PC-3 (cell line): ENCODE measurements around the gene MSX1. TPM values are rescaled to one million over a fixed set of nuclear protein-coding genes. Genes with fewer than 3 reads are reported as not detected.

Source experiments
- ATAC-seq: fragments of 200-7000 bp; cut with Tn5 transposase; 2 replicates; pipeline ENCODE4 v1.9.1; 2020; ENCODE audit warnings: mild to moderate bottlenecking, moderate library complexity
- BruUV-seq: library from RNA; stranded (reverse); fragments of 400-500 nt; replicated peaks from 2 replicates; lab custom pipeline; 2021; lab: Mats Ljungman, UMichigan
- CTCF ChIA-PET: fragments of 300-600 bp; sonication (Branson Sonifier 250); formaldehyde crosslinking; loops from one replicate; lab custom pipeline; 2022; ENCODE audit warnings: antibody characterized with exemption; lab: Charles Lee
- POLR2A ChIA-PET: fragments of 300-600 bp; sonication (Branson Sonifier 250); formaldehyde crosslinking; loops from one replicate; lab custom pipeline; 2022; ENCODE audit warnings: antibody characterized with exemption; ENCODE audit not compliant: unreplicated experiment; lab: Charles Lee
- DNase-seq: peaks from one replicate; pipeline ENCODE4 v3.0.0-alpha.2; 2015
- H2AFZ ChIP-seq: fragments of 300-600 bp; sonication (generic); 2 replicates; pipeline ENCODE4 v1.6.0; 2016; ENCODE audit warnings: antibody characterized with exemption, low read length
- H3F3A ChIP-seq: fragments of 300-600 bp; sonication (generic); one replicate; pipeline ENCODE4 v1.6.0; 2017; ENCODE audit warnings: antibody characterized with exemption, low read length, control low read depth, mild to moderate bottlenecking; ENCODE audit not compliant: unreplicated experiment
- H3K27ac ChIP-seq: fragments of 300-600 bp; sonication (generic); 2 replicates; pipeline ENCODE4 v1.5.1; 2016; ENCODE audit warnings: mild to moderate bottlenecking, low read length
- H3K27me3 ChIP-seq: fragments of 300-600 bp; sonication (generic); 2 replicates; pipeline ENCODE4 v1.6.1; 2016; ENCODE audit warnings: low read length, mixed read lengths
- H3K36me3 ChIP-seq: fragments of 300-600 bp; sonication (generic); 2 replicates; pipeline ENCODE4 v1.6.1; 2016; ENCODE audit warnings: low read depth, mixed run types, low read length, mixed read lengths
- H3K4me1 ChIP-seq: fragments of 300-600 bp; sonication (generic); 2 replicates; pipeline ENCODE4 v1.5.1; 2016; ENCODE audit warnings: low read length; ENCODE audit not compliant: insufficient read depth
- H3K4me2 ChIP-seq: fragments of 300-600 bp; sonication (generic); 2 replicates; pipeline ENCODE4 v1.6.0; 2016; ENCODE audit warnings: low read length
- H3K4me3 ChIP-seq: fragments of 300-600 bp; sonication (generic); 2 replicates; pipeline ENCODE4 v1.5.1; 2016; ENCODE audit warnings: mild to moderate bottlenecking, low read length, mixed read lengths
- H3K79me2 ChIP-seq: fragments of 300-600 bp; sonication (generic); 2 replicates; pipeline ENCODE4 v1.6.1; 2017; ENCODE audit warnings: low read length, mixed read lengths
- H3K9ac ChIP-seq: fragments of 300-600 bp; sonication (generic); 2 replicates; pipeline ENCODE4 v1.6.0; 2016; ENCODE audit warnings: mild to moderate bottlenecking, low read length
- H3K9me2 ChIP-seq: fragments of 300-600 bp; sonication (generic); replicated peaks from 2 replicates; pipeline ENCODE4 v1.6.1; 2016; ENCODE audit warnings: mixed run types, low read length, mixed read lengths
- H3K9me3 ChIP-seq: fragments of 300-600 bp; sonication (generic); 2 replicates; pipeline ENCODE4 v1.6.1; 2016; ENCODE audit warnings: low read length, mixed read lengths
- H4K20me1 ChIP-seq: fragments of 300-600 bp; sonication (generic); 2 replicates; pipeline ENCODE4 v1.6.1; 2016; ENCODE audit warnings: low read length, mixed read lengths
- EZH2 ChIP-seq: fragments of 300-600 bp; sonication (generic); IDR thresholded peaks from one replicate; pipeline ENCODE4 v1.6.1; 2017; ENCODE audit warnings: antibody characterized with exemption, mild to moderate bottlenecking, low read length; ENCODE audit not compliant: unreplicated experiment
- EZH2phosphoT487 ChIP-seq: fragments of 300-600 bp; sonication (generic); IDR thresholded peaks from 2 replicates; pipeline ENCODE4 v1.6.1; 2018; ENCODE audit warnings: mild to moderate bottlenecking, antibody characterized with exemption, low read length, borderline replicate concordance
- intact Hi-C: fragments of 100-400 bp; cut with micrococcal nuclease; formaldehyde crosslinking; loops from 2 replicates; pipeline ENCODE4 v1.9.0; 2023
- total RNA-seq: library from RNA; depleted of rRNA; stranded (reverse); fragments of >200 nt; gene quantifications from 2 replicates; pipeline ENCODE4 v1.2.3, GENCODE V29; 2014
- TF ChIP-seq, protein P1 (sequence below): fragments of 300-600 bp; sonication (generic); conservative IDR thresholded peaks from 2 replicates; pipeline ENCODE4 v1.5.1; 2017; ENCODE audit warnings: antibody characterized with exemption, low read depth, mild to moderate bottlenecking, low read length

The MSX1 gene
- total RNA-seq, 1 experiment from 2014 or later: 7.5 TPM

DNA sequence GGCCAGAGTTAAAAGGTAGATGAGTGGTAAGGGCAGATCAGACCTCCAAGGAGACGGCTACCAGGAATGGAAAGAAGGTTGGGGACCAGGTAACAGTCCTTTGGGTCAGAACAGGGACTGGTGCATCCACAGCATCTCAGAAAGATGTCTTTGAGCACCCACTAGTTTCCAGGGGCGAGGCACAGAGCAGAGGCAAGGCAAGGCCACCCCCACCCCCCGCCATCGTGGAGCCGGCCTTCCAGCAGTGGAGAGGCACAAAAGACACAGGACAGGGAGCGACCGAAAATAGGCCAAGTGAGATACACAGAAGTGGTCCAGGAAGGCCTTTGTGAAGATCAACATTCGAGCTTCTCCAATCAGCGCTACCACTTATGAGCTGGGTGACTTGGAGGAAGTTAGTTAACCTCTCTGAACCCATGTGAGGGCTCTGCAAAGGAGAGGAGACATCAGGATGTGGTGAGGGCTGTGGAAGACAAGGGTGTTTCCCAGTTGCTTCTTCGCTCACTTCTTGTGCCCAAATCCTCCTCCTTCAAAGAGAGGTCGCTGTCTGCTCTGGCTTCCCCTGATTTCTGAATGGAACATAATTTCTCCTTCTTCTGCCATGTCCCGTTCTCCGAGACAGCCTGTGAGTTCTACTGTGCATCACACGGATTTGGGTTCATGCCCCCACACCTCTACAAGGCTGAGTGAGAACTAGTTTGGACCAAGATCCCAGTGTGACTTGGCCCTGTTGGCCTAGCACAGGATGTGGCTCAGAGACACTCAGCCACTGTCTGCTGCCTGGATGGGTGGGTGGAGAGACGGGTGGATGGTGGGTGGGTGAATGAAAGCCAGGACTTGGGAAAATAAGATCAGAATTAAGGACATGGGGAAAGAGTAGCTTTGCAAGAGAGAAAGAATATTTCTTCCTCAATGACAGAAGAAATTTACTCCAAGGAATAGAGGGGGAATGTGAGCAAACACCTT lies 16.7 kb upstream of the MSX1 start:
- Histone ChIP-seq H3K27me3 (no peaks in the 10 kb centered on the region), H3K4me3 (no peak overlapping the region), H4K20me1 (no peaks in the 10 kb centered on the region), H3K79me2 (no peaks in the 10 kb centered on the region), H3K36me3 (no peaks in the 10 kb centered on the region), H3K9ac (no peak overlapping the region), H3K4me1 (0 out of 2 replicates have a peak, but pooled peaks cover 2% of the 10 kb centered on the region), H3K9me3 (no peaks in the 10 kb centered on the region), H3K9me2 (no peaks in the 10 kb centered on the region), H3K4me2 (no peak overlapping the region), H3F3A (no peaks in the 10 kb centered on the region), H2AFZ (no peak overlapping the region), H3K27ac (no peak overlapping the region)
- ChIA-PET CTCF (no interaction called here), POLR2A (no interaction called here)
- no TSS peak for BruUV-seq
- TF ChIP-seq EZH2 (no peak), EZH2phosphoT487 (no peak)
- TF ChIP-seq, protein P1, sequence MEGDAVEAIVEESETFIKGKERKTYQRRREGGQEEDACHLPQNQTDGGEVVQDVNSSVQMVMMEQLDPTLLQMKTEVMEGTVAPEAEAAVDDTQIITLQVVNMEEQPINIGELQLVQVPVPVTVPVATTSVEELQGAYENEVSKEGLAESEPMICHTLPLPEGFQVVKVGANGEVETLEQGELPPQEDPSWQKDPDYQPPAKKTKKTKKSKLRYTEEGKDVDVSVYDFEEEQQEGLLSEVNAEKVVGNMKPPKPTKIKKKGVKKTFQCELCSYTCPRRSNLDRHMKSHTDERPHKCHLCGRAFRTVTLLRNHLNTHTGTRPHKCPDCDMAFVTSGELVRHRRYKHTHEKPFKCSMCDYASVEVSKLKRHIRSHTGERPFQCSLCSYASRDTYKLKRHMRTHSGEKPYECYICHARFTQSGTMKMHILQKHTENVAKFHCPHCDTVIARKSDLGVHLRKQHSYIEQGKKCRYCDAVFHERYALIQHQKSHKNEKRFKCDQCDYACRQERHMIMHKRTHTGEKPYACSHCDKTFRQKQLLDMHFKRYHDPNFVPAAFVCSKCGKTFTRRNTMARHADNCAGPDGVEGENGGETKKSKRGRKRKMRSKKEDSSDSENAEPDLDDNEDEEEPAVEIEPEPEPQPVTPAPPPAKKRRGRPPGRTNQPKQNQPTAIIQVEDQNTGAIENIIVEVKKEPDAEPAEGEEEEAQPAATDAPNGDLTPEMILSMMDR: no peak
- intact Hi-C loops: no loop called here
- no peak for ATAC-seq
- DNase-seq: no peak

- intact Hi-C loops: no loop called here
- no peaks in the 10 kb centered on the region for H4K20me1 ChIP-seq
- no peaks in the 10 kb centered on the region for H3K9me2 ChIP-seq
- H3K9ac ChIP-seq: no peak overlapping the region
- H2AFZ ChIP-seq: no peak overlapping the region
- H3K79me2 ChIP-seq: no peaks in the 10 kb centered on the region
- ChIA-PET CTCF (no interaction called here), POLR2A (no interaction called here)
- H3K27me3 ChIP-seq: no peaks in the 10 kb centered on the region
- no peaks in the 10 kb centered on the region for H3F3A ChIP-seq
- no peaks in the 10 kb centered on the region for H3K4me1 ChIP-seq
- H3K9me3 ChIP-seq: no peaks in the 10 kb centered on the region
- no peak overlapping the region for H3K4me2 ChIP-seq
- DNase-seq (no peak), ATAC-seq (no peak)
- H3K4me3 ChIP-seq: no peak overlapping the region
- TF ChIP-seq EZH2phosphoT487 (no peak), EZH2 (no peak)
- TF ChIP-seq, protein P1: no peak
- BruUV-seq: no TSS peak
- no peaks in the 10 kb centered on the region for H3K36me3 ChIP-seq
- no peak overlapping the region for H3K27ac ChIP-seq
Measured at GRCh38 chr4:4843635-4844291, 15.7 kb upstream of the MSX1 start.
